ENCODE data around the gene ZNF230.

GRCh38 chr19:43957891-43958290 lies 44.9 kb upstream of the ZNF230 start:
- no peak for TF ChIP-seq EZH2 (IDR thresholded peaks at IDR 0.05; ENCODE audit: low read depth)
- TF ChIP-seq CTCF (conservative IDR thresholded peaks at IDR 0.05) = no peak
